ENCODE results near the gene MTHFD2. TPM values are rescaled to one million over a fixed set of nuclear protein-coding genes. Genes with fewer than 3 reads are reported as not detected.

Gene MTHFD2
- 100 to 1,000 TPM; 264 to 277 TPM for total RNA-seq

- H3K4me3 Mint-ChIP-seq = peak within 1 kb of the TSS; percentile 99
- peak; percentile 94 for DNase-seq
- ChIA-PET CTCF (interaction anchor here (1.1 to 7.2 kb wide), 5 partner anchors 9 to 375 kb away, joined by 3 to 100 read pairs (median 5); partner anchors contain the start of genes BOLA3 and MOB1A), POLR2A (interaction anchor here (0.6 to 11.4 kb wide), 30 partner anchors 8 to 965 kb away, joined by 3 to 262 read pairs (median 6); partner anchors contain the start of genes BOLA3, CCDC142, INO80B and MOB1A)
- H3K9me3 Mint-ChIP-seq = no peaks in the 10 kb centered on the region
- peak within 1 kb of the TSS; percentile 100 for H3K27ac Mint-ChIP-seq
- peaks cover 51% of the 10 kb centered on the region for H3K4me1 Mint-ChIP-seq
- no peaks in the 10 kb centered on the region for H3K27me3 Mint-ChIP-seq
- peaks cover 42% of the 10 kb centered on the region for H3K36me3 Mint-ChIP-seq (ENCODE audit: low read depth)
Observed at GRCh38 chr2:74198461-74199274, at the start of gene MTHFD2. Gene MTHFD2 (plus strand): TSS chr2:74198615. CDS start chr2:74198642, 27 bp downstream.

- H3K4me3 Mint-ChIP-seq = no peak overlapping the region
- ChIA-PET CTCF (interaction anchor here (0.9 to 6.7 kb wide), 8 partner anchors 18 to 328 kb away, joined by 3 to 127 read pairs (median 8); partner anchors contain the start of genes MOB1A and STAMBP), POLR2A (interaction anchor here (1.8 to 7.4 kb wide), 6 partner anchors 18 to 56 kb away, joined by 9 to 47 read pairs (median 26); partner anchors contain the start of genes MOB1A and MTHFD2)
- no peaks in the 10 kb centered on the region for H3K27me3 Mint-ChIP-seq
- no peak for DNase-seq
- peaks cover 24% of the 10 kb centered on the region for H3K36me3 Mint-ChIP-seq (ENCODE audit: low read depth)
- no peak overlapping the region for H3K27ac Mint-ChIP-seq
- H3K9me3 Mint-ChIP-seq = no peaks in the 10 kb centered on the region
- H3K4me1 Mint-ChIP-seq = peaks cover 18% of the 10 kb centered on the region
Observed at GRCh38 chr2:74149247-74149525, 49.2 kb upstream of the MTHFD2 start.

DNA sequence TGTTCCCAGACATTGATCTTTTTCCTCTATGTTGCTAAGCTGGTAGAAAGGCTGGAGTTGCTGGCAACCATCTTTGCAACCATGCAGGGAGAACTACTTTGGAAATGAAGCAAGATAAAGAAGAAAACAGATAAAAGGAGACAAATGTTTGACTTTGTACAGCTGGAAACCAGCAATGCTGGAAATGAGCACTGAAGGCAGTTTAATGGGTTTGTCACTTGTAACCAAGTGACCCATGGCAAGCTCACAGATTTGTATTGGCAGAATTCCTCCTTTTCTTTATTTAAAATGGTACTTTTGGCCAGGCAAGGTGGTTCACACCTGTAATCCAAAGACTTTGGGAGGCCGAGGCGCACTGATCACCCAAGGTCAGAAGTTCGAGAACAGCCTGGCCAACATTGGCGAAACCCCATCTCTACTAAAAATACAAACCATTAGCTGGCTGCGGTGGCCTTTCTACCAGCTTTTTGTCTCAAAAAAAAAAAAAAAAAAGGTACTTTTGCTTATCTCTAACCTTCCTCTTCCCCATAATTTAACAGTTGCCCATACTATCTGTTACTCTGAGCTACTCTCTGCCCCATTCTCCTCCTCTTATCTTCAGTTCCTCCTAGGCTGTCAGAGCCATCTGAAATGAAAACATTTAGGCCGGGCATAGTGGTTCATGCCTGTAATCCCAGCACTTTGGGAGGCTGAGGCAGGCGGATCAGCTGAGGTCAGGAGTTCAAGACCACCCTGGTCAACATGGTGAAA, 48.7 kb upstream of the MTHFD2 start:
- H3K9me3 Mint-ChIP-seq = no peaks in the 10 kb centered on the region
- CTCF ChIA-PET = interaction anchor here (0.7 to 6.7 kb wide), 8 partner anchors 29 to 436 kb away, joined by 3 to 127 read pairs (median 3); partner anchors contain the start of genes MOB1A and STAMBP
- POLR2A ChIA-PET = interaction anchor here (1.2 to 7.4 kb wide), 7 partner anchors 10 to 56 kb away, joined by 4 to 47 read pairs (median 21); partner anchors contain the start of genes MOB1A and MTHFD2
- DNase-seq = no peak
- H3K4me1 Mint-ChIP-seq = peaks cover 18% of the 10 kb centered on the region
- H3K27me3 Mint-ChIP-seq = no peaks in the 10 kb centered on the region
- H3K27ac Mint-ChIP-seq = no peak overlapping the region
- H3K4me3 Mint-ChIP-seq = no peak overlapping the region
- H3K36me3 Mint-ChIP-seq (ENCODE audit: low read depth) = peaks cover 24% of the 10 kb centered on the region

DNA sequence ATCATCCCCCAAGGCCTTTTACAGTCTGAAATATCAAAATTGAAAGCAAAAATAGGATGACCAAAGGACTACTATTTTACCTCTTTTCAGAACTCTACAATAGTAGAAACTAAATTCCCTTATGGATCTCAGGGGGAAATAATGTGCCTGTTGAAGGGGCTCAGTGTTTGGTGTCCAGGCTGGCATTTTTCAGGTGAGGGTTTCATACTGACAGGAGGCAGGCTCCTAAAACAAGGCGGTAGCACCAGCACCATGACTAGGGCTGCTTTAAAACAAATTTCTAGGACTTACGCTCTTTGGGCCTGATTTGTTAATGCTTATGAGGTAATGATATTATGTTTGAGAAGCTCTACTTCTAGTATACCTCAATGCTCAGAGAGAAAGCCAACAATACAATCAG, 45.5 kb upstream of the MTHFD2 start:
- Mint-ChIP-seq H3K27me3 (no peaks in the 10 kb centered on the region), H3K9me3 (no peaks in the 10 kb centered on the region), H3K27ac (no peak overlapping the region), H3K36me3 (ENCODE audit: low read depth) (peaks cover 46% of the 10 kb centered on the region), H3K4me3 (no peak overlapping the region), H3K4me1 (peaks cover 10% of the 10 kb centered on the region)
- no peak for DNase-seq
- CTCF ChIA-PET = interaction anchor here (1.2 to 6.7 kb wide), 4 partner anchors 11 to 328 kb away, joined by 3 to 127 read pairs (median 18); partner anchors contain the start of genes MOB1A and STAMBP
- POLR2A ChIA-PET = interaction anchor here (7.4 kb wide), 1 partner anchor 46 kb away, joined by 47 read pairs; the partner anchor contains the start of gene MTHFD2

- H3K27me3 Mint-ChIP-seq = no peaks in the 10 kb centered on the region
- no peak for DNase-seq
- H3K9me3 Mint-ChIP-seq = no peaks in the 10 kb centered on the region
- H3K4me1 Mint-ChIP-seq = peaks cover 7% of the 10 kb centered on the region
- POLR2A ChIA-PET = interaction anchor here (1.9 to 2.6 kb wide), 2 partner anchors 23 to 42 kb away, joined by 5 to 13 read pairs; partner anchors contain the start of genes MOB1A and MTHFD2
- H3K4me3 Mint-ChIP-seq = no peak overlapping the region
- H3K27ac Mint-ChIP-seq = no peak overlapping the region
- peaks cover 62% of the 10 kb centered on the region for H3K36me3 Mint-ChIP-seq (ENCODE audit: low read depth)
- CTCF ChIA-PET = interaction anchor here (1.2 to 2.0 kb wide), 3 partner anchors 9 to 23 kb away, joined by 3 to 9 read pairs (median 6); partner anchors contain the start of gene MOB1A
Observed at GRCh38 chr2:74155830-74156229, 42.6 kb upstream of the MTHFD2 start.

GRCh38 chr2:74162951-74163350, 35.5 kb upstream of the MTHFD2 start:
- ChIA-PET CTCF (interaction anchor here (1.1 kb wide), 2 partner anchors 11 to 16 kb away, joined by 3 read pairs; partner anchors contain the start of gene BOLA3), POLR2A (interaction anchor here (1.4 to 1.7 kb wide), 3 partner anchors 12 to 42 kb away, joined by 3 to 13 read pairs (median 4); partner anchors contain the start of gene MOB1A)
- peaks cover 2% of the 10 kb centered on the region for H3K9me3 Mint-ChIP-seq
- DNase-seq = no peak
- H3K4me1 Mint-ChIP-seq = peaks cover 4% of the 10 kb centered on the region
- no peaks in the 10 kb centered on the region for H3K27me3 Mint-ChIP-seq
- H3K4me3 Mint-ChIP-seq = no peak overlapping the region
- H3K27ac Mint-ChIP-seq = no peak overlapping the region
- peaks cover 71% of the 10 kb centered on the region for H3K36me3 Mint-ChIP-seq (ENCODE audit: low read depth)

- peaks cover 2% of the 10 kb centered on the region for H3K9me3 Mint-ChIP-seq
- H3K4me1 Mint-ChIP-seq = peaks cover 7% of the 10 kb centered on the region
- peaks cover 70% of the 10 kb centered on the region for H3K36me3 Mint-ChIP-seq (ENCODE audit: low read depth)
- H3K27me3 Mint-ChIP-seq = no peaks in the 10 kb centered on the region
- ChIA-PET POLR2A (interaction anchor here (1.7 kb wide), 1 partner anchor 13 kb away, joined by 13 read pairs; the partner anchor contains the start of gene MOB1A), CTCF (no interaction called here)
- no peak overlapping the region for H3K27ac Mint-ChIP-seq
- DNase-seq = no peak
- H3K4me3 Mint-ChIP-seq = no peak overlapping the region
Observed at GRCh38 chr2:74164761-74165160, 33.7 kb upstream of the MTHFD2 start.

- peaks cover 19% of the 10 kb centered on the region for H3K4me1 Mint-ChIP-seq
- H3K4me3 Mint-ChIP-seq = no peak overlapping the region
- POLR2A ChIA-PET = interaction anchor here (1.0 to 4.5 kb wide), 6 partner anchors 10 to 39 kb away, joined by 4 to 37 read pairs (median 6); partner anchors contain the start of genes BOLA3, MOB1A and MTHFD2
- H3K27ac Mint-ChIP-seq = peak overlapping the region; percentile 5
- peaks cover 2% of the 10 kb centered on the region for H3K9me3 Mint-ChIP-seq
- H3K27me3 Mint-ChIP-seq = no peaks in the 10 kb centered on the region
- no peak for DNase-seq
- peaks cover 68% of the 10 kb centered on the region for H3K36me3 Mint-ChIP-seq (ENCODE audit: low read depth)
- CTCF ChIA-PET = interaction anchor here (1.1 to 3.5 kb wide), 3 partner anchors 10 to 21 kb away, joined by 3 to 15 read pairs (median 6); partner anchors contain the start of genes BOLA3 and MOB1A
Observed at GRCh38 chr2:74168739-74169138, 29.7 kb upstream of the MTHFD2 start.

DNA sequence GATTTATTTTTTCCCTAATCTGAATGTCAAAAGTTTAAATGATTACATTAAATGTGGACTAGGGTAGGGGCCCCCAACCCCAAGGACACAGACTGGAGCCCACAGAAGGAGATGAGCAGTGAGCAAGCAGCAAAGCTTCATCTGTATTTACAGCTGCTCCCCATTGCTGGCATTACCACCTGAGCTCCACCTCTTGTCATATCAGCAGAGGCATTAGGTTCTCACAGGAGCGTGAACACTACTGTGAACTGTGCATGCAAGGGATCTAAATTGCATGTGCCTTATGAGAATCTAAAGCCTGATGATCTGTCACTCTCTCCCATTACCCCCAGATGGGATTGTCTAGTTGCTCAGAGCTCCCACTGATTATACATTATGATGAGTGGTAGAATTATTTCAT, 23.5 kb upstream of the MTHFD2 start:
- no peaks in the 10 kb centered on the region for H3K9me3 Mint-ChIP-seq
- POLR2A ChIA-PET = interaction anchor here (1.0 to 1.2 kb wide), 2 partner anchors 12 to 24 kb away, joined by 3 to 4 read pairs; no protein-coding TSS in a partner anchor
- peaks cover 48% of the 10 kb centered on the region for H3K36me3 Mint-ChIP-seq (ENCODE audit: low read depth)
- no peak overlapping the region for H3K4me3 Mint-ChIP-seq
- H3K4me1 Mint-ChIP-seq = peaks cover 47% of the 10 kb centered on the region
- H3K27me3 Mint-ChIP-seq = no peaks in the 10 kb centered on the region
- no peak overlapping the region for H3K27ac Mint-ChIP-seq
- CTCF ChIA-PET = interaction anchor here (1.0 to 1.5 kb wide), 2 partner anchors 28 to 54 kb away, joined by 3 read pairs; no protein-coding TSS in a partner anchor
- no peak for DNase-seq

DNA sequence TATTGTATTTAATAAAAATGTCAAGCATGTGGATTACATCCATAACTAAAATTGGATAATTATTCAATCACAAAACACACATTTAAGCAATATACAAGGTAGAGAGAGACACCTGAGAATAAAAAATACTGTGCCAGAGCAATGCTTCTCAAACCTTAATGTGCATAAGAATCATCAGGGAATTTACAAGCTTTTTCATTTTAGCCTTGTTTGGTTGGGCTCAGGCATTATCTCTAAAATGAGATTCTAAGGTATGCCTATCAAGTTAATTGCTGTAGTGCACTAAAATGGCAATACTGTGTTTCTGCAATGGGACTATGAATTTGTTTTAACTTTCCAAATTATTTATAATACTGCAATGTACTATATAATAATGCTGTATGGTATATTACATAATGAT, 20.7 kb upstream of the MTHFD2 start:
- CTCF ChIA-PET = interaction anchor here (1.1 to 7.2 kb wide), 13 partner anchors 8 to 398 kb away, joined by 3 to 100 read pairs (median 6); partner anchors contain the start of genes BOLA3, DUSP11 and MTHFD2
- H3K4me3 Mint-ChIP-seq = peak overlapping the region; percentile 87

DNA sequence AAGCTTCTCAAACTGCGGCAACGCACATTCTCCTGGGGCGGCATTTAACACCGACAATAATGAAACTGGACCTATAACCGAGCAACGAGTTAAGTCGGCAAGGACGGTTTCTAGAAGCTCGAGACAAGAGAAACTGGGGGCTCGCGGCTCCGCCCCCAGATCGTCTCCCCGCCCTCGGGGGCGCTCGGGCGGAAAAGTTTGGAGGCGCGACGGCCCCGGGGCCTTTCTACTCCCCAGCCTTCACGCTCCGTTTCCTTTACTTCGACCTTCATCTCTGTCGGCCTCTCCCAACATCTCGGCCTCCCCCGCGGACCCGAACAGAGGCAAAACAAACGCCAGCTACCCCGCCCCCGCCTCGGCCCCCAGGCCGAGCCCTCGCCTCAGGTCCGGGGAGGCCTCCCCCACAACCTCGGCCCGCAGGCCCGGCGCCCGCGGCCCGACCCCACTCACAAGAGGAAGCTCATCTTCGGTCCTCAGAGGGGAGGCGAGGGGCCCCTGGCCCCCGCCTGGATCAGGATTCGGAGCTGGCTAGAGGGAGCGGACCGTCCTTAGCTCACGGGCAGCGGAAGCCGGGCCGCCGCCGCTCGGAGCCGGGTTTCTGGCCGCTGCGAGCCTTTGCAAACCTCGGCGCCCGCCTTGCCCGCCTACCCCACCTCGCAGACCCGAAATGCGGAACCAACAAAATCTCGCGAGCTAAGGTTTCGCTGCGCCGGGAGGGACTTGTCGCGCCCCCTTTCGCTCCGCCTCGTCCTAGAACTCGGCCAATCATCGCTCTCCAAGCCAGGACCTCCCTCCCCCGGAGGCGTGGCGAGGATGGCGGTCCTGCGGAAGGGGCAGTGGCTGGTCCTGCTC, 20.0 kb upstream of the MTHFD2 start, which contains the start of gene MOB1A:
MOB1A (minus strand) TSS at position 669 of the 852 bp plus-strand sequence; CDS start at position 464, 205 bp downstream.
- Mint-ChIP-seq H3K36me3 (ENCODE audit: low read depth) (peaks cover 24% of the 10 kb centered on the region), H3K27ac (peak within 1 kb of the TSS; percentile 89), H3K27me3 (no peaks in the 10 kb centered on the region), H3K4me3 (peak within 1 kb of the TSS; percentile 87), H3K4me1 (peaks cover 45% of the 10 kb centered on the region), H3K9me3 (no peaks in the 10 kb centered on the region)
- POLR2A ChIA-PET = interaction anchor here (0.6 to 10.8 kb wide), 40 partner anchors 8 to 782 kb away, joined by 3 to 262 read pairs (median 5); partner anchors contain the start of genes BOLA3, CCDC142, DGUOK and MRPL53
- peak; percentile 99 for DNase-seq
- CTCF ChIA-PET = interaction anchor here (0.5 to 7.2 kb wide), 28 partner anchors 9 to 662 kb away, joined by 3 to 100 read pairs (median 5); partner anchors contain the start of genes BOLA3, DUSP11, MTHFD2 and STAMBP

More for the DNA sequence above, 20.7 kb upstream of the MTHFD2 start:
- Mint-ChIP-seq H3K27ac (peak overlapping the region; percentile 89), H3K27me3 (no peaks in the 10 kb centered on the region), H3K36me3 (ENCODE audit: low read depth) (peaks cover 27% of the 10 kb centered on the region), H3K4me1 (peaks cover 49% of the 10 kb centered on the region), H3K9me3 (no peaks in the 10 kb centered on the region)
- POLR2A ChIA-PET = interaction anchor here (0.7 to 10.8 kb wide), 29 partner anchors 10 to 441 kb away, joined by 3 to 262 read pairs (median 8); partner anchors contain the start of genes BOLA3, DGUOK, MRPL53 and MTHFD2
- no peak for DNase-seq
